Umbilical cord (tissue), 2 donors: ENCODE measurements around the gene ATP5PD. TPM values are rescaled to one million over a fixed set of nuclear protein-coding genes. Genes with fewer than 3 reads are reported as not detected.

Experiments used
- DNase-seq: peaks from one replicate; pipeline ENCODE4 v3.0.0-alpha.2; 2015; ENCODE audit warnings: low spot score
- total RNA-seq: library from RNA; depleted of rRNA; stranded (reverse); fragments of >200 nt; gene quantifications from one replicate; pipeline ENCODE4 v1.2.3, GENCODE V29; 2014; ENCODE audit warnings: low replicate concordance; ENCODE audit not compliant: insufficient read depth

Gene ATP5PD
- 231 TPM for total RNA-seq

- peak; percentile 98 for DNase-seq
These were observed at the start of gene ATP5PD, which contains the start of gene KCTD2 for GRCh38 chr17:75046407-75047289. Gene ATP5PD (minus strand): TSS chr17:75046969. CDS start chr17:75042650, 4,319 bp downstream. Gene KCTD2 (plus strand): TSS chr17:75047225. CDS start chr17:75047251, 26 bp downstream.

GRCh38 chr17:75096082-75096625, 49.4 kb upstream of the ATP5PD start:
- DNase-seq = peak; percentile 77

- no peak for DNase-seq
These were observed 48.2 kb upstream of the ATP5PD start for GRCh38 chr17:75094871-75095399.

- DNase-seq = no peak
These were observed 46.9 kb upstream of the ATP5PD start for GRCh38 chr17:75093548-75094158.

- DNase-seq = no peak
These were observed 45.1 kb upstream of the ATP5PD start for GRCh38 chr17:75091855-75092327.

GRCh38 chr17:75090871-75091854, 44.4 kb upstream of the ATP5PD start:
- DNase-seq = no peak

- peak; percentile 56 for DNase-seq
These were observed 42.0 kb upstream of the ATP5PD start for GRCh38 chr17:75088465-75089417.

- peak; percentile 98 for DNase-seq
These were observed 41.0 kb upstream of the ATP5PD start, which contains the start of gene SLC16A5 for GRCh38 chr17:75087558-75088453. Gene SLC16A5 (plus strand): TSS chr17:75087954. CDS start chr17:75093637, 5,683 bp downstream.

- no peak for DNase-seq
These were observed 40.4 kb upstream of the ATP5PD start for GRCh38 chr17:75087182-75087557.

- no peak for DNase-seq
These were observed 39.9 kb upstream of the ATP5PD start for GRCh38 chr17:75086496-75087181.

GRCh38 chr17:75084039-75084660, 37.4 kb upstream of the ATP5PD start:
- DNase-seq = peak; percentile 52

- DNase-seq = no peak
These were observed 35.9 kb upstream of the ATP5PD start for GRCh38 chr17:75082683-75083082.

GRCh38 chr17:75081611-75082540, 35.1 kb upstream of the ATP5PD start:
- DNase-seq = no peak

- no peak for DNase-seq
These were observed 32.2 kb upstream of the ATP5PD start for GRCh38 chr17:75079023-75079373.

GRCh38 chr17:75078284-75079022, 31.7 kb upstream of the ATP5PD start:
- DNase-seq = peak; percentile 38
